Stimulated activated CD4-positive, alpha-beta T cell treated with anti-CD3 and anti-CD28 coated beads, Interleukin-12 subunit alpha, Interleukin-12 subunit beta, amount 100 ng/mL, for 24 hours (primary cell): ENCODE measurements around the gene NECTIN4.

Source experiments
- DNase-seq, 2 experiments: peaks; one replicate each; pipeline ENCODE4 v3.0.0-alpha.2; 2020; ENCODE audit warnings: low read depth in 2 of 2

Gene NECTIN4

GRCh38 chr1:161111527-161111926 is 22.2 kb upstream of the NECTIN4 start:
- no peak for DNase-seq

- no peak for DNase-seq
Measured at GRCh38 chr1:161111117-161111516, 21.8 kb upstream of the NECTIN4 start.

- no peak for DNase-seq
Measured at GRCh38 chr1:161106431-161106830, 17.1 kb upstream of the NECTIN4 start.

GRCh38 chr1:161100556-161100955 is 11.2 kb upstream of the NECTIN4 start:
- DNase-seq = no peak

- no peak for DNase-seq
Measured at GRCh38 chr1:161099090-161099802, 9.9 kb upstream of the NECTIN4 start.

GRCh38 chr1:161098210-161099068 is 9.1 kb upstream of the NECTIN4 start, which contains the start of gene KLHDC9:
Gene KLHDC9 (plus strand): TSS chr1:161098361. CDS start chr1:161098536, 175 bp downstream.
- DNase-seq = peak; percentile 43 to 54

GRCh38 chr1:161096530-161096929 is 7.2 kb upstream of the NECTIN4 start:
- DNase-seq = no peak

GRCh38 chr1:161096015-161096414 is 6.7 kb upstream of the NECTIN4 start:
- no peak for DNase-seq

- DNase-seq = no peak
Measured at GRCh38 chr1:161095230-161095629, 5.9 kb upstream of the NECTIN4 start.

GRCh38 chr1:161094481-161094880 is 5.1 kb upstream of the NECTIN4 start:
- no peak for DNase-seq

- peak in 1 of 2 experiments; percentile 31 for DNase-seq
Measured at GRCh38 chr1:161092621-161093028, 3.3 kb upstream of the NECTIN4 start.

- DNase-seq = no peak
Measured at GRCh38 chr1:161091796-161092507, 2.6 kb upstream of the NECTIN4 start.

- DNase-seq = no peak
Measured at GRCh38 chr1:161091093-161091492, 1.7 kb upstream of the NECTIN4 start.

GRCh38 chr1:161090617-161091016 is 1.3 kb upstream of the NECTIN4 start:
- DNase-seq = no peak

- DNase-seq = no peak
Measured at GRCh38 chr1:161089938-161090337, 580 bp upstream of the NECTIN4 start.

GRCh38 chr1:161088587-161089110 is 709 bp downstream of the NECTIN4 start:
- DNase-seq = no peak

GRCh38 chr1:161086457-161086856 is 2.9 kb downstream of the NECTIN4 start:
- DNase-seq = no peak

GRCh38 chr1:161085165-161085564 is 4.2 kb downstream of the NECTIN4 start:
- DNase-seq = no peak

- no peak for DNase-seq
Measured at GRCh38 chr1:161084597-161084988, 4.8 kb downstream of the NECTIN4 start.

- no peak for DNase-seq
Measured at GRCh38 chr1:161083748-161084596, 5.4 kb downstream of the NECTIN4 start.
